ENCODE data around the gene BNC2. TPM values are rescaled to one million over a fixed set of nuclear protein-coding genes. Genes with fewer than 3 reads are reported as not detected.

BNC2 gene
- total and polyA plus RNA-seq, 2 of the 4 experiments (the other 2 are of a cell fraction), result 15.5 to 45.2 TPM

- H3K18ac ChIP-seq (ENCODE audit: low read depth, low read length), result no peak overlapping the region
- H2BK120ac ChIP-seq (ENCODE audit: low read depth, low read length), result no peak overlapping the region
- intact Hi-C loops (cut with micrococcal nuclease) (no loop called here), in situ Hi-C loops (cut with MboI; ENCODE audit: low sequenced_read_pairs) (no loop called here), dilution Hi-C loops (cut with HindIII; ENCODE audit: low sequenced_read_pairs, unreplicated experiment) (no loop called here)
- H2AFZ ChIP-seq (replicated peaks; ENCODE audit: low read length, poor library complexity), result no peak overlapping the region
- POLR2A ChIA-PET (ENCODE audit: unreplicated experiment), result no interaction called here
- peak; percentile 73 for TF ChIP-seq CEBPB (IDR thresholded peaks at IDR 0.05; ENCODE audit: low read depth, low read length)
- no peak for TF ChIP-seq MXI1 (IDR thresholded peaks at IDR 0.05; ENCODE audit: borderline replicate concordance, low read depth, low read length)
- H4K8ac ChIP-seq (ENCODE audit: low read depth in 2 of 2, low read length in 2 of 2), result no peak overlapping the region
- ATAC-seq (ENCODE audit: low read depth), result no peak
- H2BK20ac ChIP-seq (ENCODE audit: low read depth, low read length), result no peak overlapping the region
- no CpG with 5 or more reads among the region's 2 CpGs for WGBS, 2 experiments (ENCODE audit: extremely low coverage in 2 of 2, insufficient read length in 1 of 2)
- H4K5ac ChIP-seq (ENCODE audit: low read depth, low read length), result no peak overlapping the region
- no peak overlapping the region for H3K4me3 ChIP-seq (ENCODE audit: insufficient read depth, low read depth, low read length)
- no peak overlapping the region for H2BK5ac ChIP-seq (ENCODE audit: low read depth, low read length, poor library complexity, severe bottlenecking)
- no peaks in the 10 kb centered on the region for H3K9me3 ChIP-seq (ENCODE audit: control insufficient read depth, insufficient read depth, low read length)
- no peak overlapping the region for H3K27ac ChIP-seq (ENCODE audit: insufficient read depth, low read length)
- no peaks in the 10 kb centered on the region for H4K20me1 ChIP-seq (ENCODE audit: insufficient read depth, low read length)
- H3K79me1 ChIP-seq (ENCODE audit: low read depth in 1 of 2, low read length in 2 of 2), result no peaks in the 10 kb centered on the region
- BruUV-seq (replicated peaks), result no TSS peak
- no peak overlapping the region for H4K91ac ChIP-seq (ENCODE audit: insufficient read depth, low read depth, low read length)
- peak; percentile 31 for DNase-seq
- CTCF ChIA-PET, result no interaction called here
- H3K4me2 ChIP-seq (ENCODE audit: low read depth, low read length), result no peak overlapping the region
- H3K4me1 ChIP-seq (ENCODE audit: control insufficient read depth, insufficient read depth, low read length), result no peaks in the 10 kb centered on the region
- no peak overlapping the region for H3K56ac ChIP-seq (ENCODE audit: extremely low read depth, insufficient read depth, low read length)
- H3K14ac ChIP-seq (replicated peaks; ENCODE audit: low read depth, low read length), result no peak overlapping the region
- no peaks in the 10 kb centered on the region; the same call in 1 of the 2 replicates for H3K9me1 ChIP-seq (ENCODE audit: insufficient read depth, low read length)
- H3K27me3 ChIP-seq (ENCODE audit: control insufficient read depth, insufficient read depth, low read length), result no peaks in the 10 kb centered on the region
- no peak overlapping the region for H2AK5ac ChIP-seq (ENCODE audit: low read depth, low read length)
- H3K23ac ChIP-seq (ENCODE audit: low read depth, low read length), result no peak overlapping the region
- H3K4ac ChIP-seq (ENCODE audit: low read depth, low read length), result no peak overlapping the region
- H2BK15ac ChIP-seq (ENCODE audit: low read depth, low read length), result no peak overlapping the region
- no peaks in the 10 kb centered on the region for H3K36me3 ChIP-seq (ENCODE audit: control insufficient read depth, insufficient read depth, low read length)
- H3K9ac ChIP-seq (ENCODE audit: low read depth, low read length), result no peak overlapping the region
- no peak overlapping the region for H2AK9ac ChIP-seq (replicated peaks; ENCODE audit: low read depth, low read length, poor library complexity)
Measured at GRCh38 chr9:16901590-16901989, 31.1 kb upstream of the BNC2 start.
